Measurements from ENCODE around the gene PI4KA.

DNA sequence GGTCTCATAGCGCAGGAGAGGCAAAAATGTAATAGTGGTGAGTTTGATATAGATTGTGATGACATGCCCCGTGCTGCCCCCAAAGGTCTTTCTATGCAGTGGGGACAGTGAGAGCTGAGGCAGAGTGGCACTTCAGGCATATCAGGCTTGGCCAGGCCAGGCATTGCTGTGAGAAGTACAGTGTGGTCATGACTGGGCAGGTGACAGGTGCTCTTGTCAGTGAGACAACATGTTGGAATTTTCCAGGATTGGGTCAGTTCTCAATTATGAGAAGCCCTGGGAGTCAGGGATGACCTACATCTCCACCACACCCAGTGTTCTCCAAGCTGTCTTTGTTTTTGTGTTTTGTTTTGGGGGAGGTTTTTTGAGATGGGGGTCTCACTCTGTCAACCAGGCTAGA, 3.9 kb upstream of the PI4KA start:
- TF ChIP-seq, protein P1, sequence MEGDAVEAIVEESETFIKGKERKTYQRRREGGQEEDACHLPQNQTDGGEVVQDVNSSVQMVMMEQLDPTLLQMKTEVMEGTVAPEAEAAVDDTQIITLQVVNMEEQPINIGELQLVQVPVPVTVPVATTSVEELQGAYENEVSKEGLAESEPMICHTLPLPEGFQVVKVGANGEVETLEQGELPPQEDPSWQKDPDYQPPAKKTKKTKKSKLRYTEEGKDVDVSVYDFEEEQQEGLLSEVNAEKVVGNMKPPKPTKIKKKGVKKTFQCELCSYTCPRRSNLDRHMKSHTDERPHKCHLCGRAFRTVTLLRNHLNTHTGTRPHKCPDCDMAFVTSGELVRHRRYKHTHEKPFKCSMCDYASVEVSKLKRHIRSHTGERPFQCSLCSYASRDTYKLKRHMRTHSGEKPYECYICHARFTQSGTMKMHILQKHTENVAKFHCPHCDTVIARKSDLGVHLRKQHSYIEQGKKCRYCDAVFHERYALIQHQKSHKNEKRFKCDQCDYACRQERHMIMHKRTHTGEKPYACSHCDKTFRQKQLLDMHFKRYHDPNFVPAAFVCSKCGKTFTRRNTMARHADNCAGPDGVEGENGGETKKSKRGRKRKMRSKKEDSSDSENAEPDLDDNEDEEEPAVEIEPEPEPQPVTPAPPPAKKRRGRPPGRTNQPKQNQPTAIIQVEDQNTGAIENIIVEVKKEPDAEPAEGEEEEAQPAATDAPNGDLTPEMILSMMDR (IDR thresholded peaks at IDR 0.05): no peak
- TF ChIP-seq POLR2AphosphoS5 (IDR thresholded peaks at IDR 0.05): no peak
- no peak for TF ChIP-seq POLR2A (IDR thresholded peaks at IDR 0.05; ENCODE audit: low read depth)
- no peak for TF ChIP-seq EP300 (IDR thresholded peaks at IDR 0.05)

All from esophagus muscularis mucosa (tissue), 4 donors.